Cardiac fibroblast (primary cell): ENCODE measurements around the gene SSH3.

Experiments
- DNase-seq, 2 donors: peaks; one replicate each; pipeline versions ENCODE4 v3.0.0 to v3.0.0-alpha.2; 2010; ENCODE audit warnings: low read depth in 2 of 2
- H3K4me3 ChIP-seq, 2 donors: replicated peaks in 1 of 2; 1 replicate in 1 of 2; 2 replicates in 1 of 2; pipeline ENCODE4 v1.5.1; 2011; ENCODE audit warnings: low read depth in 2 of 2, low read length in 2 of 2, mild to moderate bottlenecking in 2 of 2, moderate library complexity in 1 of 2
- CTCF ChIP-seq: IDR thresholded peaks from one replicate; pipeline ENCODE4 v1.5.1; 2011; ENCODE audit warnings: low read depth, mild to moderate bottlenecking, low read length, inconsistent platforms

SSH3 gene

GRCh38 chr11:67282155-67282875 is 21.0 kb upstream of the SSH3 start:
- H3K4me3 ChIP-seq = no peak overlapping the region
- no peak for DNase-seq
- TF ChIP-seq CTCF = no peak

GRCh38 chr11:67282876-67283371 is 20.4 kb upstream of the SSH3 start:
- no peak for TF ChIP-seq CTCF
- H3K4me3 ChIP-seq = no peak overlapping the region
- no peak for DNase-seq

- no peak for DNase-seq
- TF ChIP-seq CTCF = no peak
- H3K4me3 ChIP-seq = no peak overlapping the region
These were observed 19.8 kb upstream of the SSH3 start for GRCh38 chr11:67283481-67283963.

GRCh38 chr11:67284811-67285540 is 18.4 kb upstream of the SSH3 start:
- DNase-seq = no peak
- no peak for TF ChIP-seq CTCF
- no peak overlapping the region for H3K4me3 ChIP-seq

- H3K4me3 ChIP-seq = no peak overlapping the region
- DNase-seq = no peak
- TF ChIP-seq CTCF = no peak
These were observed 17.5 kb upstream of the SSH3 start for GRCh38 chr11:67285541-67286498.

GRCh38 chr11:67286621-67287333 is 16.6 kb upstream of the SSH3 start:
- no peak for TF ChIP-seq CTCF
- H3K4me3 ChIP-seq = no peak overlapping the region
- no peak for DNase-seq
